Thoracic aorta (tissue), 2 donors: ENCODE data around the gene FAM200A. TPM values are rescaled to one million over a fixed set of nuclear protein-coding genes. Genes with fewer than 3 reads are reported as not detected.

Experiments
- ATAC-seq: fragments of 150-250 bp; one replicate; pipeline ENCODE4 v1.8.0; 2017; ENCODE audit warnings: low read depth; ENCODE audit not compliant: insufficient number of reproducible peaks, low FRiP score
- DNase-seq: peaks from one replicate; pipeline ENCODE4 v3.0.0-alpha.2; 2020; ENCODE audit warnings: low spot score
- H3K27ac ChIP-seq, 2 donors: fragments of 200-600 bp; sonication (generic); 1 replicate in 1 of 2; 2 replicates in 1 of 2; pipeline ENCODE4 v1.5.1; 2016; ENCODE audit warnings: mild to moderate bottlenecking in 2 of 2, moderate library complexity in 2 of 2
- H3K27me3 ChIP-seq: fragments of 200-600 bp; sonication (generic); replicated peaks from 2 replicates; pipeline ENCODE4 v1.6.0; 2016; ENCODE audit warnings: mild to moderate bottlenecking; ENCODE audit not compliant: insufficient read depth
- H3K36me3 ChIP-seq: fragments of 200-600 bp; sonication (generic); one replicate; pipeline ENCODE4 v1.5.1; 2016
- H3K4me1 ChIP-seq, 2 donors: fragments of 200-600 bp; sonication (generic); 1 replicate in 1 of 2; 2 replicates in 1 of 2; pipeline versions ENCODE4 v1.5.1 to v1.6.0; 2016; ENCODE audit warnings: low read depth in 2 of 2, mild to moderate bottlenecking in 1 of 2; ENCODE audit not compliant: control insufficient read depth in 1 of 2
- H3K4me3 ChIP-seq: fragments of 200-600 bp; sonication (generic); 2 replicates; pipeline ENCODE4 v1.5.1; 2016; ENCODE audit warnings: mild to moderate bottlenecking
- H3K9me3 ChIP-seq: fragments of 200-600 bp; sonication (generic); 2 replicates; pipeline ENCODE4 v1.5.1; 2016
- CTCF ChIP-seq: fragments of 200-600 bp; sonication (generic); IDR thresholded peaks from one replicate; pipeline ENCODE4 v1.5.1; 2019; ENCODE audit warnings: antibody characterized with exemption
- total RNA-seq, 2 donors: library from RNA; depleted of rRNA; stranded (reverse); fragments of >200 nt; gene quantifications; one replicate each; pipeline versions ENCODE4 v1.1.0 to v1.2.3, GENCODE V29; 2016

FAM200A gene
- total RNA-seq, 2 donors from 2014 or later, result 3.1 to 4.3 TPM

- H3K27me3 ChIP-seq, result no peaks in the 10 kb centered on the region
- H3K9me3 ChIP-seq, result no peaks in the 10 kb centered on the region
- DNase-seq (no peak), ATAC-seq (no peak)
- peaks cover 49% of the 10 kb centered on the region for H3K36me3 ChIP-seq
- H3K27ac ChIP-seq, result no peak overlapping the region
- no peak for TF ChIP-seq CTCF
- H3K4me3 ChIP-seq, result no peak overlapping the region
- H3K4me1 ChIP-seq, result peaks cover 11 to 22% of the 10 kb centered on the region in 2 donors
Measured at GRCh38 chr7:99562832-99563231, 10.9 kb upstream of the FAM200A start.

- Histone ChIP-seq H3K36me3 (peaks cover 46% of the 10 kb centered on the region), H3K4me1 (peaks cover 11 to 26% of the 10 kb centered on the region in 2 donors), H3K27ac (no peak overlapping the region), H3K27me3 (no peaks in the 10 kb centered on the region), H3K9me3 (no peaks in the 10 kb centered on the region), H3K4me3 (no peak overlapping the region)
- DNase-seq (no peak), ATAC-seq (no peak)
- TF ChIP-seq CTCF, result no peak
Measured at GRCh38 chr7:99562114-99562784, 10.3 kb upstream of the FAM200A start.

- Histone ChIP-seq H3K27ac (no peak overlapping the region), H3K4me3 (no peak overlapping the region), H3K9me3 (no peaks in the 10 kb centered on the region), H3K36me3 (peaks cover 46% of the 10 kb centered on the region), H3K4me1 (peaks cover 11 to 31% of the 10 kb centered on the region in 2 donors), H3K27me3 (no peaks in the 10 kb centered on the region)
- DNase-seq, result no peak
- no peak for TF ChIP-seq CTCF
- ATAC-seq, result no peak
Measured at GRCh38 chr7:99561737-99562051, 9.8 kb upstream of the FAM200A start.

- no peak overlapping the region for H3K4me3 ChIP-seq
- no peak overlapping the region for H3K27ac ChIP-seq
- no peak for ATAC-seq
- peaks cover 11 to 34% of the 10 kb centered on the region in 2 donors for H3K4me1 ChIP-seq
- H3K36me3 ChIP-seq, result peaks cover 41% of the 10 kb centered on the region
- DNase-seq, result no peak
- no peak for TF ChIP-seq CTCF
- H3K27me3 ChIP-seq, result no peaks in the 10 kb centered on the region
- H3K9me3 ChIP-seq, result no peaks in the 10 kb centered on the region
Measured at GRCh38 chr7:99560834-99561736, 9.2 kb upstream of the FAM200A start.

- TF ChIP-seq CTCF, result no peak
- peak overlapping the region; percentile 87 for H3K4me3 ChIP-seq
- DNase-seq (no peak), ATAC-seq (no peak)
- peak overlapping the region; percentile 95 to 99 for H3K27ac ChIP-seq
- H3K27me3 ChIP-seq, result no peaks in the 10 kb centered on the region
- H3K4me1 ChIP-seq, result peaks cover 11 to 34% of the 10 kb centered on the region in 2 donors
- H3K9me3 ChIP-seq, result no peaks in the 10 kb centered on the region
- peaks cover 37% of the 10 kb centered on the region for H3K36me3 ChIP-seq
Measured at GRCh38 chr7:99559175-99559915, 7.4 kb upstream of the FAM200A start.
